Thyroid gland (tissue), 4 donors: ENCODE measurements around the gene TXN.

ENCODE experiments used
- CTCF ChIP-seq, 6 experiments: fragments of 200-600 bp in 3 of 6; fragments of 450-650 bp in 3 of 6; sonication (generic) in 3 of 6; IDR thresholded peaks; one replicate each; pipeline ENCODE4 v1.5.1; 2016 to 2019; ENCODE audit warnings: antibody characterized with exemption in 6 of 6, mild to moderate bottlenecking in 2 of 6, inconsistent platforms in 1 of 6, moderate library complexity in 1 of 6
- POLR2A ChIP-seq, 2 donors: fragments of 450-650 bp; IDR thresholded peaks; one replicate each; pipeline ENCODE4 v1.6.1; 2017; ENCODE audit warnings: antibody characterized with exemption in 2 of 2, mild to moderate bottlenecking in 2 of 2, moderate library complexity in 1 of 2

- TF ChIP-seq CTCF (IDR thresholded peaks at IDR 0.05) (no peak), POLR2A (IDR thresholded peaks at IDR 0.05) (no peak)
Observed at GRCh38 chr9:110251212-110251611, 5.1 kb downstream of the TXN start.
